Measurements from ENCODE around the gene MBLAC1. TPM values are rescaled to one million over a fixed set of nuclear protein-coding genes. Genes with fewer than 3 reads are reported as not detected.

MBLAC1 gene
- total RNA-seq, 1 donor from 2014 or later = 1.1 TPM

DNA sequence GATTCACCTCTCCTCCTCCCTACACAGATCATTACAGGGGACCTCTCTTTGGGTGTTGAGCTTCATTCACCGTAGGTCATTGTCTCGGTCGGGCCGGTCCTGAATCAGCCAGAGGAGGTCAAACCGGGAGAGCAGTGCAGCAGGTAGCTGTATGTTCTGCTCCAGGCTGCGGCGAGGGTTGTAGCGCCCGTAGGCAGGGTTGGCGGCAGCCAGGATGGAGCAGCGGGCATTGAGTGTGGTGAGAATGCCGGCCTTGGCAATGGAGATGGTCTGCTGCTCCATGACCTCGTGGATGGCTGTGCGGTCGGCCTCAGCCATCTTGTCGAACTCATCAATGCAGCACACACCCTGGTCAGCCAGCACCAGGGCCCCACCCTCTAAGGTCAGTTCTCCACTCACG lies 31.1 kb upstream of the MBLAC1 start:
- DNase-seq = no peak

- no peak for DNase-seq
Observed at GRCh38 chr7:100098913-100099312, 27.9 kb upstream of the MBLAC1 start.

DNA sequence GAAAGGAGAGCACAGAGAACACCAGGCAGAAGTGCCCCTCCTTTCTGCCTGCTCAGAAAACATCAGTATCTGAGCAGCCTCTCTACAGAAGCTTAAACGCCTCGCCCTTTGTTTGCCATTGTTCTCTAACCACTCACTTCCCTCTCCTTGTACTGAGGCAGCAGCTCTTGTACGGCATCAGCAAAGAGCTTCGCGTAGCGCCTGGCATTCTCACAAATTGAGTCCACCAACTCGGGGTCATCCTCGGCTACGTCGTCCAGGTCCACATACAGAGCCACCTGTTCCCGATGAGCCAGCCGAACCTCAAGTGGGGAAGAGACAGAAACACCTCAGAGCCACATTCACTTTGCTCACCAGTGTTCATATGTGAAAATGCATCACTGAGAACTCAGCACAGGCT lies 27.3 kb upstream of the MBLAC1 start:
- no peak for DNase-seq

DNA sequence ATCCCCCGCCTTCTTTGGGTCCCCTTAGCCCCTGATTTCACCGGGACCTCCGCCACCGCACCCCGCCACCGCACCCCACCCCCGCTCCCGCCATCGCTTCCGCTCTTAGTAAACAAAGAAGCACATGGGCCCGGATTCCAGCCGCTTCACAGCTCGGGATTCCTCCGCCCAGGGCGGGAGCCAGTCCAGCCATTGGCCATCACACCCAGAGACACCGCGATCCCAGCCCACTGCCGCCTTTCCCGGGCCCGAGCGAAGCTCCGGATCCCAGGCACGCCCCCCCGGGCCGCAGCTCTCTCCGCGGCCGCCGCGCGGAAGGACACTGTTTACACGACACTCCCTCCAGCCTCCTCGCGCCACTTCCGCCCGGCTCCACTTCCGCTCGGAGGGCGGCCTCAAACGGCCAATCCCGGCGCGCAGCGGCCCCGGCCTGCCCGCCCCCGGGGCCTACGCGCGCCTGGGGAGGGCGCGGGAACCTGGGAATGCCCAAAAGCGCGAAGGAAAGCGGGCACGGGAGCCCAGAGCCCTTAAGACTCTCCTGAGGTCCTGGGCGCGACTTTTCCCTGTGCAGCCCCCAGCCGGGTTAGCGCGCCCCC lies 26.2 kb upstream of the MBLAC1 start:
- peak; percentile 93 for DNase-seq

DNA sequence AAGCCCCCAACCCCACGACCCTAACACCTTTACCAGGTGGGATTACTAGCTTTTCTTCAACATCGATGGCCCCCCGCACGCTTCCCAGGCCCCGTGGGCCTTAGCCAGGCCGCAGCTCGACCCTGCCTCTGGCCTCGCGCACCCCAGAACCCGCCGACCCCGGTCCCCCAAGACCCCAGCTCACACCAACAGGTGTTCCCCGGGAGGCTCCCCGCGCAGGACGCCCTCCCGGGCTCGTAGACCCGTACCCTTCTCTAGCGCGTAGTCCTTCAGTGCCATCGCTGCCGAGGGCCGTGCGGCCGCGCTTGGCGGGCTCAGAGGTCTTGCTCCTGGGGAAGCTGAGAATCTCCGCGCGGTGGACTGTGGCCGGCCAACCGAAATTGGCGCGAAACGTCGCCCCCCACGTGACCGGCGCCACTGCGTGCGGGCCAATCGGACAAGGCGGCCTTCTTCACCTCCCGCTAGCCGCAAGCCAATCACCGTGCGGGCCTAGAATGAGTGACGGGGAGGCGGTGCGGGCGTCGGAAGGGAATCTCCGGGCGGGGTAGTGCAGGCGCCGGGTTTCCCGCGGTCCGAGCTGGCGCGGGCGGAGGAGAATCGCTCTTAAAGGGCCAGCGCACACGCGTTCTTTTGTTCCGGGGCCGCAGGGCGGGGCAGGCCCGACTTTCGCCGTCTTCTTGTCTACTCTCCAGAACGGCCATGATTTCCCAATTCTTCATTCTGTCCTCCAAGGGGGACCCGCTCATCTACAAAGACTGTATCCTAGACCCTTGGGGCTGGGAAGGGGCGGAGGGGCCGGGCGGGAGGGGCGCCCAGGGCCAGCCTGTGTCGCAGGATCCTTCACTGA lies 25.5 kb upstream of the MBLAC1 start, which contains the start of the genes AP4M1 and MCM7:
Gene AP4M1 (plus strand): TSS at position 628 of the 847 bp plus-strand sequence. CDS start 72 bp downstream, at position 700.
Gene MCM7 (minus strand): TSS at position 382 of the 847 bp plus-strand sequence. CDS start 103 bp downstream, at position 279.
- DNase-seq = peak; percentile 97

- DNase-seq = no peak
Observed at GRCh38 chr7:100102950-100103840, 23.6 kb upstream of the MBLAC1 start.

DNA sequence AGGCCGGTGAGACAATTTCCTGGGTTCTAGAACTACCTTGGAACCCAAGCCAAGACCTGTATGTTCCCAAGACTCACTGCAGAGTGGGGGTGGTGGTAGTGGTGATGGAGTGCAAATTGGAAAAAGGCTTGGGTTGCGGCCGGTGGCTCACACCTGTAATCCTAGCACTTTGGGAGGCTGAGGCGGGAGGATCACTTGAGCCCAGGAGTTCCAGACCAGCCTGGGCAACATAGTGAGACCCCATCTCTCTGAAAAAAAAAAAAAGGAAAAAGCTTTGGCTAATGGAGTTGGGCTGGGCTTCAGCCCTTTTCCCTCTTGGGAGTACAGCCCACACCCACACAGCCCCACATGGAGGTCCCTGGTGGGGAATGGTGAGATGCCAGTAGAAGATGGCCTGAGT lies 21.2 kb upstream of the MBLAC1 start:
- DNase-seq = no peak

DNA sequence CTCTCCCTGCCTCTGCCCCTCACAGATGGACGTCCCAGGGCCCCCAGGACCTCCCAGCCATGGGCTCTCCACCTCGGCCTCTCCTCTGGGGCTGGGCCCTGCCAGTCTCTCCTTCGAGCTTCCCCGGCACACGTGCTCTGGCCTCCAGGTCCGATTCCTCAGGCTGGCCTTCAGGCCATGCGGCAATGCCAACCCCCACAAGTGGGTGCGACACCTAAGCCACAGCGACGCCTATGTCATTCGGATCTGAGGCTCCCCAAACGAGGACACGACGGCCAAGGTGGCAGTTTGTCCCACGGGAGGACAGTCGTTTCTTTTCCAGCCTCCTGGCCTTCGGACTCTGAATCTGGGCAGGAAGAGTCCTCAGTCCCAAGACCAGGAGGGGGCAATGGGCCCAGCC lies 20.1 kb upstream of the MBLAC1 start:
- no peak for DNase-seq

GRCh38 chr7:100107125-100107737 lies 19.5 kb upstream of the MBLAC1 start:
- no peak for DNase-seq

- no peak for DNase-seq
Observed at GRCh38 chr7:100107890-100108289, 18.9 kb upstream of the MBLAC1 start.

- DNase-seq = no peak
Observed at GRCh38 chr7:100109521-100110163, 17.1 kb upstream of the MBLAC1 start.

DNA sequence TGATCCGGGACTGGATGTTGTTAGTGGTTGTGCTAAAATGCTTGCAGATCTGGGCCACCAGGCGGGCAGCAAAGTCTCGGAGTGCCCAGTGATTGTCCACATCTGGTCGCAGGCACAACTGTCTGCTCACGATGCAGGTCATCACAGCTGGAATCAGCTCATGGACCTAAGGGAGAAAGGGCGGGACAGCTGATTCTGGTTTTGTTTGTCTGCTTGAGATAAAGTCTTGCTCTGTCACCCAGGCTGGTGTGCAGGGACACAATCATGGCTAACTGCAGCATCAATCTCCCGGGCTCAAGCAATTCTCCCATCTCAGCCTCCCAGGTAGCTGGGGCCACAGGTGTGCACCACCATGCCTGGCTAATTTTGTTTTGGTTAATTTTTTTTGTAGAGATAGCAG lies 15.6 kb upstream of the MBLAC1 start:
- no peak for DNase-seq

GRCh38 chr7:100111914-100112313 lies 14.9 kb upstream of the MBLAC1 start:
- DNase-seq = no peak

GRCh38 chr7:100115026-100115425 lies 11.7 kb upstream of the MBLAC1 start:
- no peak for DNase-seq

DNA sequence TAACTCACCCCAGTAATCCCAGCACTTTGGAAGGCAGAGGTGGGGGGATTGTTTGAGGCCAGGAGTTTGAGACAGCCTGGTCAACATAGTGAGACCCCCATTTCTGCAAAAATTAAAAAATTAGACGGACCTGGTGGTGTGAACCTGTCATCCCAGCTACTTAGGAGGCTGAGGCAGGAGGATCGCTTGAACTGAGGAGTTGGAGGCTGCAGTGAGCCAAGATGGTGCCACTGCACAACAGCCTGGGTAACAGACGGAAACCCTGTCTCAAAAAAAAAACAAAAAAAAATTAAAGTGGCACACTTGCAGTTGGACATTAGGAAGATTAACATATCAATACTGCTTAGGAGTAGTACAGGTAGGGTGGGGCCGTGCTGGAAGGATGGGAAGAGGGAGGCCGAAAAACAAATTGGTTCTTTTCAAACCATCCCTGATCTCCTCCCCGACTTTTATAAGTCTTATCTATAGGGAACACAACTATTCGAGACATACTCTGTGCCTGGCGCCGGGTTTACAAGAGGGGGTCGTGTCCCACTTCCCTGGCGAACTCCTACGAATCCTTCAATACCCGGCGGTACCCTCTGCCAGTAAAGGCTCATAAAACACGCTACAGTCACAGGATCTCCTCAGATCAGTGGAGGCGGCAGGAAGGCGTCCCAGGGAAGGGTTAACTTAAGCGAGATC lies 8.2 kb upstream of the MBLAC1 start:
- DNase-seq = no peak

DNA sequence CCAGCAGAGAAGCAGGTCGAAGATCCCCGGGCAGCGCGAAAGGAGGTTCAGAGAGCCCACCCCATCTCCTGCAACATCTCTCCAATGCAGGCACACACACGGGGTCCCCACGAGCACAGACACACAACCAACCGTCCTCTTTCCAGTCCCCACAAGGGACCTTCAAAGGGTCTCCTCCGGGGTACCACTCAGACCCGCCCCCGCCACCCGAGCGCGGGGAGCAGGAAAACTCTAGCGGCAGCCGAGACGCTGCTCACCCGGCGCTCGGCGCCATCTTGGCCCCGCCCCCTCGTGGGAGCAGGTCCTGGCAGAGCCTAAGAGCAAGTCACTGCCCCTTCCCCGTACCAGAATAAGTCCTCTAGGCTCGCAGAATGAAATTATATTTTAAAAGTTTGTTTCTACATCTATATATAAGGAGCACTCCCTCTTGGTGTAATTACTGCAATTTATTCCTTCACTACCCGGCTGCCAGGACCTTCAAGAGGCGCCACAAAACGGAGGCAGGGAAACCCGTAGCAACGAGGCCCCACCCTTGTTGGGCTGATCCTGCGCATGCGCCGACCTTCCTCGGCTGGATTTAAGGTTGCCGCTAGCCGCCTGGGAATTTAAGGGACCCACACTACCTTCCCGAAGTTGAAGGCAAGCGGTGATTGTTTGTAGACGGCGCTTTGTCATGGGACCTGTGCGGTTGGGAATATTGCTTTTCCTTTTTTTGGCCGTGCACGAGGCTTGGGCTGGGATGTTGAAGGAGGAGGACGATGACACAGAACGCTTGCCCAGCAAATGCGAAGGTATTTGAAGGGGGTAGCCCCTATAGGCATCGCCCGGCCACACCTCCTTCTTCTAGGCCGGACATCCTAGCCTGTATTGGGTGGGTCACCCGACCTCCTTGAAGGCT lies 7.4 kb upstream of the MBLAC1 start, which contains the start of the genes CNPY4 and TAF6:
Gene CNPY4 (plus strand): TSS at position 563 of the 898 bp plus-strand sequence. CDS start 111 bp downstream, at position 674.
Gene TAF6 (minus strand): TSS at position 287 of the 898 bp plus-strand sequence. CDS start 5,149 bp downstream, outside the sequence.
- peak; percentile 98 for DNase-seq

GRCh38 chr7:100119970-100120732 lies 6.6 kb upstream of the MBLAC1 start:
- peak; percentile 80 for DNase-seq

DNA sequence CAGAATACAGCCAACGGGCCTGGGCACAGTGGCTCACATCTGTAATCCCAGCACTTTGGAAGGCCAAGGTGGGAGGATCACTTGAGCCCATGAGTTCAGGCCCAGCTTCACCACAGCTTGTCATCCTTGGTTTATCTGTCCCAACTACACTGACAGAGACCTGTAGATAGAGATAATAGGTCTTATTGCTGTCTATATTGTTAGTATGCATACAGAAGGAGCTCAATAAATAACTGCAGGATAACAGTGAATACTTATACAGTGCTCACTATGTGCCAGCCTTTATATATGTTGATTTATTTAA lies 6.1 kb upstream of the MBLAC1 start:
- DNase-seq = no peak

- DNase-seq = no peak
Observed at GRCh38 chr7:100122067-100122466, 4.7 kb upstream of the MBLAC1 start.

All from skin of body (tissue), 2 donors.